HG02623 (cell line): ENCODE data around the gene TRIM33.
"Not testable (repeated sequence)": the region's sequence is repeated elsewhere in the genome, so short reads cannot be mapped to it uniquely, and the experiment has no call there.

Source experiments
- ATAC-seq: cut with Tn5 transposase; IDR thresholded peaks from one replicate; pipeline ENCODE4 v1.9.1; 2021; ENCODE audit warnings: moderate library complexity; ENCODE audit not compliant: unreplicated experiment

TRIM33 gene

GRCh38 chr1:114363230-114363629 lies 147.8 kb downstream of the TRIM33 start:
- ATAC-seq, result not testable (repeated sequence)

DNA sequence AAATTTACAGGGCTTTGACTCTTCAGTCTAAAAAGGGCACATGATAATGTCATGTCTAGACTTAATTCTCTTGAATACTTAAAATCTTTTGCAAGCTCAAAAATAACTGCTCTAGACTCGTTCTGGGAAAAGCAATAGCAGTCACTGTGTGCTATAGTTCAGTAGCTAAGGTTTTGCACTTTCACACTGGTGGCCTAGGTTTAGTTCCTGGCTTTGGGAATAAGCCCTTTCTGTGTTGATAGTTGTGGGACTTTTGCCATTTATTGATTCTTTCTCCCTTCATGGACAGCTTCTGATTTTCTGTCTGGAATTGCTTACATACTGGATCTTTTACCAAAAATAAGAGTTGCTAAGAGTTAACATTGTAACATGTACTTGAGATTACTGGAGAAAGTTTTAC lies 151.2 kb downstream of the TRIM33 start:
- ATAC-seq, result no peak

DNA sequence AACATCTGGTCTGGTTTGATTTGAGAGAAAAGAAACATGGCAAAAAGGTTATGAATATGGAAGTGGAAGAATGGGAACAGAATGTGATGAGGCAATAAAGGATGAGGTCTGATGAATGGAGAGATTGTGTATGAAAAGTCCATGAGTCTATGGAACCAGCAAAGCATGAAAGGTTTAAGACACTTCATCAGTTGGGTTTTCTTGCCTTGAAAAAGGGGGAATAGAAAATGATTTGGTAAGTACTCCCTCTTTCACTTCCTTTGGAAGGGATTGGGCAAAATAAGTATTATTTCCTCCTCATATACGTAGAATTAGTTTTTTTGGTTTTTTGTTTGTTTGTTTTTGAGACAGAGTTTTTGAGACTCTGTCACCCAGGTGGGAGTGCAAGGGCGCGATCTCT lies 155.8 kb downstream of the TRIM33 start:
- ATAC-seq, result no peak

- ATAC-seq, result no peak
These were observed 157.7 kb downstream of the TRIM33 start for GRCh38 chr1:114353262-114353661.

- ATAC-seq, result no peak
These were observed 158.2 kb downstream of the TRIM33 start for GRCh38 chr1:114352797-114353196.

GRCh38 chr1:114350731-114351445 lies 160.1 kb downstream of the TRIM33 start:
- no peak for ATAC-seq

GRCh38 chr1:114349891-114350605 lies 161.0 kb downstream of the TRIM33 start:
- ATAC-seq, result no peak

- no peak for ATAC-seq
These were observed 163.4 kb downstream of the TRIM33 start for GRCh38 chr1:114347431-114348209.

DNA sequence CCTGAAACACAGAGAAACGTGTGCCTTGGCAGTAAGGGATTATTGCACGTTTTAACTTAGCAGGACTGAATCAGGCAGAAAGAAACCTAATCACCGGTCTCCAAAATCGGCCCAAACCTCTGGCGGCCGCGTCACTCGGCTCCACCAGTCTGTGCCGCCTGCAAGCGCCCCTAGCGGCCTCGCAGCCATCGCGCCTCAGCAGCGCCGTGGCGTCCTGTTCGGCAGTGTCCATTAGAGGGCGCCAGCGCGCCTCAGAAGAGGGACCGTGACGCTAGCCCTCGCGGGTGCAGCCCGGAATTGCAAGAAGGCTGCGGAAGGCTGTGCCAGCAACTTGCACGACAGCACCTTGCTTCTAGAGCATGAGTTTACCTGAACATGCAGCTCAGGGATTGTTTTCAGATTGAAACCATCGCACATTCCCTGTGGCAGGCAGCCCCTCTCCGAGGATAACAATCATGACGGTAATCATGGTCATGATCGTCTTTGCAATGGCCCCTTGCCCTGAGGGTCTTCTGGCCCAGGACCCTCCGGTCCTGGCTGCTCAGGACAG lies 164.4 kb downstream of the TRIM33 start:
- ATAC-seq, result peak; percentile 98

DNA sequence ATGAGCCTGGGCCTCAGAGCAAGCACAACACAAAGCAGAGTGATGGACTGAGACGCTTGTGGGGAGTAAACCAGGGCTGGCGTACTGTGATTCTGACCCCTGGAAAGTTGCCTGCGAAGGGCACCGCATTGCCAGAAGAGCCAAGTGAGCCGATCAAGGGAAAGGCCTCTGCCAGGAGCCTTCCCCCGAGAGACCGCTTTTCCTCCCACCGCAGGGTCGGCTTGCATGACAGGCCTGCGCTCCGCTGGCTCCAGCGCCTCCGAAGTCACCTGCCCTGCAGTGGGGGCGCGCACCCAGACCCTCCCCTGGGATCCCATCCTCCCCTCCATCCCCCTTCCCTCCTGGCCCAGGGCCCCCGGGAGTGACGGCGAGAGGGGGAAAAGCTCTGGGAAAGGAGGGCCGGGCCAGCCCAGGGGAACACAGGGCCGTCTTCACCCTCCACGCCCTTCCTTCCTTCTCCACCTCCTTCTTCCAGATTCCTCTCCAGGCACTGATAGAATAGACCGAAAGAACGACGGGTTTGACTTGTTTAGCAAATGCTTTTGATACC lies 165.0 kb downstream of the TRIM33 start:
- peak; percentile 36 for ATAC-seq

DNA sequence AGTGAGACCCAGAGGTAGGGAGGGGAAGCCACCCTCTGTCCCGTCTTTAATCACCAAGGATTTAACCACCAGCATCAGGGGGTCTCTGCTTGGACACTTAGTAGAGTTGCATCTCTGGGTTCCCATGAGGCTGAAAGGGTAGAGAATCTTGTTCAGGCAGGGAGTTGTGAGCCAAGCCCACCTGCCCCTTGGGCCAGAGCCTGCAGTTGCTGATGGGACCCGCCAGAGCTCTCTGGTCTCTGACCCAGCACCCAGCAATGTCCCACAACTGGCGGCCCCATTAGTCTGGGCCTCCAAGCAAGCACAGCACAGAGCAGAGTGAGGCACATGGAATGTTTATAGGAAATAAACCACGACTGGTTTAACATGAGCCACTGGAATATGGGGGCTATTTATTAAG lies 166.3 kb downstream of the TRIM33 start:
- no peak for ATAC-seq
